Heart left ventricle (tissue), 16 donors: ENCODE results near the gene CHEK2. TPM values are rescaled to one million over a fixed set of nuclear protein-coding genes. Genes with fewer than 3 reads are reported as not detected.
A peak's percentile ranks its signal among the peaks of the same experiment; 100 is the strongest.

Experiments used
- ATAC-seq, 4 donors: fragments of 200-7000 bp; cut with Tn5 transposase; one replicate each; pipeline ENCODE4 v1.9.1; 2020 to 2022; ENCODE audit warnings: moderate library complexity in 4 of 4, mild to moderate bottlenecking in 3 of 4, moderate number of reproducible peaks in 1 of 4
- DNase-seq, 5 donors: peaks; one replicate each; pipeline ENCODE4 v3.0.0-alpha.2; 2020
- H3K27ac ChIP-seq, 12 donors: fragments of 200-600 bp; sonication (generic) in 4 of 12; one replicate each; pipeline versions ENCODE4 v1.5.0 to v1.8.0; 2016 to 2022; ENCODE audit warnings: mild to moderate bottlenecking in 2 of 12
- H3K27me3 ChIP-seq, 9 donors: fragments of 200-600 bp; sonication (generic) in 2 of 9; one replicate each; pipeline versions ENCODE4 v1.5.1 to v1.8.0; 2016 to 2022; ENCODE audit warnings: mild to moderate bottlenecking in 3 of 9
- H3K36me3 ChIP-seq, 9 donors: fragments of 200-600 bp; sonication (generic) in 2 of 9; one replicate each; pipeline versions ENCODE4 v1.5.0 to v1.8.0; 2018 to 2022; ENCODE audit warnings: mild to moderate bottlenecking in 2 of 9
- H3K4me1 ChIP-seq, 12 donors: fragments of 200-600 bp; sonication (generic) in 4 of 12; one replicate each; pipeline versions ENCODE4 v1.5.0 to v1.8.0; 2016 to 2022; ENCODE audit warnings: mild to moderate bottlenecking in 3 of 12
- H3K4me3 ChIP-seq, 12 donors: fragments of 200-600 bp; sonication (generic) in 4 of 12; one replicate each; pipeline versions ENCODE4 v1.5.0 to v1.8.0; 2017 to 2022; ENCODE audit warnings: mild to moderate bottlenecking in 9 of 12, moderate library complexity in 4 of 12
- H3K9me3 ChIP-seq, 12 donors: fragments of 200-600 bp; sonication (generic) in 4 of 12; one replicate each; pipeline versions ENCODE4 v1.5.0 to v1.8.0; 2016 to 2022; ENCODE audit warnings: mild to moderate bottlenecking in 1 of 12
- CTCF ChIP-seq, 12 donors: fragments of 200-600 bp; sonication (generic) in 4 of 12; IDR thresholded peaks; one replicate each; pipeline versions ENCODE4 v1.5.0 to v1.8.0; 2018 to 2022; ENCODE audit warnings: antibody characterized with exemption in 12 of 12, mild to moderate bottlenecking in 5 of 12
- POLR2A ChIP-seq, 2 donors: fragments of 450-650 bp; IDR thresholded peaks; one replicate each; pipeline ENCODE4 v1.6.1; 2017; ENCODE audit warnings: antibody characterized with exemption in 2 of 2, mild to moderate bottlenecking in 2 of 2, moderate library complexity in 2 of 2
- WGBS, 4 donors: extraction: QIAGEN DNeasy Blood & Tissue Kit in 2 of 4; methylation state at CpG; one replicate each; pipeline versions ENCODE4 v1.1.5 to v1.1.7; 2013 to 2018; 5-methylcytosine and 5-hydroxymethylcytosine counted together
- intact Hi-C, 10 donors: fragments of 100-400 bp; cut with DNase I; formaldehyde crosslinking; loops; one replicate each; pipeline versions ENCODE4 v1.11.1 to v1.14.2; 2022
- long read RNA-seq, 3 donors: library from polyadenylated mRNA; unstranded; transcript quantifications; one replicate each; pipeline ENCODE4 v2.0.0, GENCODE V29; 2020 to 2021
- polyA plus RNA-seq, 2 donors: library from polyadenylated mRNA; stranded (reverse); fragments of 200-250 nt; gene quantifications; one replicate each; pipeline ENCODE4 v1.2.3, GENCODE V29; 2013
- total RNA-seq, 9 donors: library from RNA; depleted of rRNA in 2 of 9; stranded (reverse); fragments of >200 nt in 2 of 9; fragmentation: NEBNext Ultra II Directional in 3 of 9; extraction: Animal tissue kit (Norgen Biotek cat#: 25700) in 3 of 9; gene quantifications; one replicate each; pipeline versions ENCODE4 v1.1.0 to v1.2.4, GENCODE V29; 2016 to 2023
- donor health status: ischemic (EF 13 %, LVEDD 7.1; RV severe dilation, severe dysfunction).
- donor health status: healthy with polysubstance abuse.
- donor health status: DM: no; HTN: yes; CAD: no.
- donor health status: DM: no; HTN: no; CAD: no.
- donor health status: ischemic (EF 25% LVEDD 6.9; RV normal size, moderate dysfunction).
- donor health status: ischemic (EF 25% LVEDD 5.7; RV mildly dilated, moderate dysfunction).
- donor health status: healthy.
- donor health status: DM: yes; HTN: yes; CAD: no.
- donor health status: ischemic (EF 35%, LVEDD 5.7; RV mildly dilated, moderate dysfunction).
- donor health status: nonischemic (EF 11% LVEDD 7.7; RV severe dilation, severe dysfunction).
- donor health status: DM: yes; HTN: yes; CAD: no.
- donor health status: PGD.
- donor health status: ischemic (EF 29% LVEDD 5.4; RV normal size, mild dysfunction).
- donor health status: nonischemic (EF 23%, LVEDD 6.1; RV moderate dilation, normal function).

Gene CHEK2
- total RNA-seq (1 to 10 TPM; 1.1 to 7.8 (median 1.6) TPM), polyA plus RNA-seq (1 to 10 TPM; 2.3 to 2.7 TPM)
- long read RNA-seq, donor 1, partial matches to known transcripts = 0 of 2 reads
- long read RNA-seq, donor 1, other reads (novel, unspliced or antisense) = 0 of 2 reads
- long read RNA-seq, donor 2, transcript CHEK2-208 (15 exons, 1,844 nt) = major isoform, 5 of 8 reads
- long read RNA-seq, donor 2, partial matches to known transcripts = 2 of 8 reads
- long read RNA-seq, donor 2, other reads (novel, unspliced or antisense) = 1 of 8 reads
- long read RNA-seq, donor 3, partial matches to known transcripts = 2 of 4 reads
- long read RNA-seq, donor 3, other reads (novel, unspliced or antisense) = 1 of 4 reads

DNA sequence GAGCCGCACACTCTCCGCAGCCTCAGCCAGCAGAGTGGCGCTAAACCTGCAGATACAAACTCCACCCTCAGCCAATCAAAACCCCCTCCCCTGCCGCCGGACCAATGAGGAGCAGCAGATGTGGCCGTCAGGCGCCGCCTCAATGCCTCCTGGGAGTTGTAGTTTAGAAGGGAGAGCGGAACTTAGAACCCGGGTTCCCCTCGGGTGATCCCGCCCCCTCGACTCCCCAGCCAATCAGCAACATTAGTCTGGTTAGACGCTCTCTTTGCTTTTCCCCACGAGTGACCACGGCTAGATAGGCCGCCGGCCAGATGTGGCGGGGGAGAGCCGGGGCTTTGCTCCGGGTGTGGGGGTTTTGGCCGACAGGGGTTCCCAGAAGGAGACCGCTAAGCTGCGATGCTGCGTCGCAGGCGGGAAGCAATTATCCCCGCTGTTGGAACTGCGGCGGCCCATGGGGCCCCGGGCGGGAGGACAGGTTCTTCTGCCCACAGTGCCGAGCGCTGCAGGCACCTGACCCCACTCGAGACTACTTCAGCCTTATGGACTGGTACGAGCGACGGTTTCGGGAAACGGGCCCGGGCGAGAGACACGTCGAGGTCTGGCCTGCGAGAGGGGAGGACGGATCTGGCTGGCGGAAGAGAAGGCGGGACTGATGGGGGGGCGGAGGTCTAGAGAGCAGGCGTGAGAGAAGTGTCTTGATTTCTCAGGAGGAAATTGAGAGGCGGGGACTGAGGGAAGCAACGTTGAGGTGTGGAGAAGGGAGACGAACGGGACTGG is at the start of gene CHEK2, which contains the start of gene HSCB:
Gene CHEK2 (minus strand): TSS at position 36 of the 777 bp plus-strand sequence. CDS start 7,099 bp downstream, outside the sequence.
Gene HSCB (plus strand): TSS at position 255 of the 777 bp plus-strand sequence. CDS start 57 bp downstream, at position 312.
- no peaks in the 10 kb centered on the region for H3K27me3 ChIP-seq
- peaks cover 0 to 17% (median 10%) of the 10 kb centered on the region in 12 donors for H3K4me1 ChIP-seq
- DNase-seq = peak; percentile 98 to 99 (median 99)
- WGBS, 4 donors = 0 to 1% (median 0%) methylated on average over 41 to 54 of the region's 54 CpGs
- no peaks in the 10 kb centered on the region for H3K9me3 ChIP-seq
- H3K36me3 ChIP-seq = peaks cover 0 to 37% (median 33%) of the 10 kb centered on the region in 9 donors
- TF ChIP-seq CTCF (IDR thresholded peaks at IDR 0.05) (peak in 4 of 12 donors; percentile 15 to 20 (median 16)), POLR2A (IDR thresholded peaks at IDR 0.05) (peak in 1 of 2 donors; percentile 65)
- H3K4me3 ChIP-seq = peak within 1 kb of the TSS; percentile 67 to 99 (median 83)
- intact Hi-C loops = loop anchor here in 6 of 10 donors (1.0 to 5.0 kb wide), 6 partner anchors 30 to 85 kb away; partner anchors contain the start of genes CCDC117 (in 5 of the 6) and XBP1 (in 2 of the 6)
- ATAC-seq = peak; percentile 98 to 99 (median 99)
- H3K27ac ChIP-seq = peak within 1 kb of the TSS; percentile 95 to 100 (median 99)

GRCh38 chr22:28791124-28791523 is 49.5 kb upstream of the CHEK2 start:
- no peaks in the 10 kb centered on the region for H3K27me3 ChIP-seq
- H3K27ac ChIP-seq = no peak overlapping the region
- no peaks in the 10 kb centered on the region for H3K9me3 ChIP-seq
- intact Hi-C loops = no loop called here
- no peak for DNase-seq
- peaks cover 0 to 87% (median 77%) of the 10 kb centered on the region in 9 donors for H3K36me3 ChIP-seq
- H3K4me1 ChIP-seq = peaks cover 2 to 41% (median 17%) of the 10 kb centered on the region in 12 donors
- 95 to 98% (median 97%) methylated on average over 5 of the region's 5 CpGs for WGBS, 4 donors
- no peak for ATAC-seq
- TF ChIP-seq CTCF (IDR thresholded peaks at IDR 0.05) (no peak), POLR2A (IDR thresholded peaks at IDR 0.05) (no peak)
- no peak overlapping the region for H3K4me3 ChIP-seq

DNA sequence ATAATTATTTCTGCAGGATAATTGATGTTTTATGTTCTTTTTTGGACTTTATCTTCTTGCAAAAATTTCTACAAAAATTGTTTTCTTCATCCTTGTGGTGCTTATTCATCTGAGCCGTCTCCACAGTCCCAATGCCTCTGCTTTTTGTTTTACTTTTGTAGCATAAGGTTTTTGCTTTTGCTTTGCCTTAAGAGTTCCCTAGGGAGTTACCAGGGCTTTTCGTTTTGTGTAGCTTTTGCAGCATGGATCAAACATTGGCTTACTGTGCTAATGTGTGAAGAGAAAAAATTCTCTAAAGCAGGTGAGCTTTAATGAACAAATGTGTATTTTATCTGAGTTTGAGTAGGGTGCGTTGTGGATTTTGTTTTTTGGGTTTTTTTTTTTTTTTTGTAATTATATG is 47.0 kb upstream of the CHEK2 start:
- TF ChIP-seq POLR2A (IDR thresholded peaks at IDR 0.05) (no peak), CTCF (IDR thresholded peaks at IDR 0.05) (no peak)
- Histone ChIP-seq H3K36me3 (peaks cover 0 to 87% (median 77%) of the 10 kb centered on the region in 9 donors), H3K27me3 (no peaks in the 10 kb centered on the region), H3K27ac (no peak overlapping the region), H3K4me3 (no peak overlapping the region), H3K9me3 (no peaks in the 10 kb centered on the region), H3K4me1 (peaks cover 0 to 28% (median 1%) of the 10 kb centered on the region in 12 donors)
- DNase-seq = no peak
- ATAC-seq = no peak
- intact Hi-C loops = no loop called here
- 53 to 72% (median 60%) methylated on average over 3 of the region's 3 CpGs for WGBS, 4 donors
